ENCODE results near the gene CEP104. TPM values are rescaled to one million over a fixed set of nuclear protein-coding genes. Genes with fewer than 3 reads are reported as not detected.
A peak's percentile ranks its signal among the peaks of the same experiment; 100 is the strongest.

Gene CEP104
- total and polyA plus RNA-seq, 2 experiments from 2014 or later, result 20.5 to 32.2 TPM

DNA sequence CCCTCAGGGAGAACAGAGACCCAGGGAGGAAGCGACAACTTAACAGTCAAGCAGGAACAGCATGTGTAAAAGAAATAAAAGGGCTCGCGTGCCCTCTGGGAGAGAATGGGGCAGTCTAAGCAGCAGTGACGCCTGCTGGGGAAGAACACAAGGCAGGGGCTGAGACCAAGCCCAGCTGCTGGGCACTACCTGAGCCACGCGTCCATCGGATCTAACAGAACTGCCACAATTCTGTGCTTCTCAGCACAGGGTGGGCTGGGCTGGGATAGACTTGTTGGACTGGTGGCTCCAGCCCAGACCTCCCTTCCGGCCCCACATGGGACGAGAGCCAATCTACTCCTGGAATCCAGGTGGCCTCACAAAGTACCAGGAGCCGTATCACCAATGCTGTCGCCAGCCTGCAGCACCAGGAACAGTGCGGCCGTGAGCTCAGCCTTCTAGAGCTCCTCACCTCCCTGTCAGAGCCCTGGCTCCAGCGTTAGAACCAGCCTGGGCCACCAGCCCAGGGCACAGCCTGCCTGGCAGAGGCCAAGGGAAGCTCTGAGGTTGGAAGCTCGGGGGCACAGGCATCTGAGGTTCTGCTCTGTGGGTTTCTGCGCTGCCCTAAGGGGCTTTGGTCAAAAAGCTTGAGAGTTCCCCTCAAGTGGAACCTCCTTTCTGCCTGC is 68.1 kb downstream of the CEP104 start:
- H3K27ac Mint-ChIP-seq, result peak overlapping the region; percentile 66
- Histone ChIP-seq H3K36me3 (ENCODE audit: insufficient read depth) (peaks cover 6% of the 10 kb centered on the region), H3K27me3 (ENCODE audit: insufficient read depth) (no peaks in the 10 kb centered on the region), H3K4me3 (no peak overlapping the region), H2AFZ (no peak overlapping the region), H3K9me2 (ENCODE audit: insufficient read depth) (no peaks in the 10 kb centered on the region), H3F3A (replicated peaks; ENCODE audit: low read depth) (peaks cover 5% of the 10 kb centered on the region; the same call in 1 of the 2 replicates), H3K79me2 (replicated peaks; ENCODE audit: insufficient read depth) (peaks cover 53% of the 10 kb centered on the region), H3K27ac (ENCODE audit: low read depth) (peak overlapping the region; percentile 63; the same call in 1 of the 2 replicates), H4K20me1 (replicated peaks; ENCODE audit: insufficient read depth) (no peaks in the 10 kb centered on the region; the same call in 1 of the 2 replicates), H3K4me2 (no peak overlapping the region), H3K4me1 (ENCODE audit: insufficient read depth) (peaks cover 21% of the 10 kb centered on the region)
- H3K4me1 Mint-ChIP-seq, result peaks cover 43% of the 10 kb centered on the region
- H3K27me3 Mint-ChIP-seq (ENCODE audit: insufficient read depth, low read depth, poor library complexity), result peaks cover 24% of the 10 kb centered on the region
- H3K4me3 Mint-ChIP-seq, result no peak overlapping the region
- ATAC-seq (no peak), DNase-seq (ENCODE audit: low spot score) (no peak)
- peaks cover 63% of the 10 kb centered on the region for H3K36me3 Mint-ChIP-seq (ENCODE audit: low read depth)
- TF ChIP-seq, protein P1, sequence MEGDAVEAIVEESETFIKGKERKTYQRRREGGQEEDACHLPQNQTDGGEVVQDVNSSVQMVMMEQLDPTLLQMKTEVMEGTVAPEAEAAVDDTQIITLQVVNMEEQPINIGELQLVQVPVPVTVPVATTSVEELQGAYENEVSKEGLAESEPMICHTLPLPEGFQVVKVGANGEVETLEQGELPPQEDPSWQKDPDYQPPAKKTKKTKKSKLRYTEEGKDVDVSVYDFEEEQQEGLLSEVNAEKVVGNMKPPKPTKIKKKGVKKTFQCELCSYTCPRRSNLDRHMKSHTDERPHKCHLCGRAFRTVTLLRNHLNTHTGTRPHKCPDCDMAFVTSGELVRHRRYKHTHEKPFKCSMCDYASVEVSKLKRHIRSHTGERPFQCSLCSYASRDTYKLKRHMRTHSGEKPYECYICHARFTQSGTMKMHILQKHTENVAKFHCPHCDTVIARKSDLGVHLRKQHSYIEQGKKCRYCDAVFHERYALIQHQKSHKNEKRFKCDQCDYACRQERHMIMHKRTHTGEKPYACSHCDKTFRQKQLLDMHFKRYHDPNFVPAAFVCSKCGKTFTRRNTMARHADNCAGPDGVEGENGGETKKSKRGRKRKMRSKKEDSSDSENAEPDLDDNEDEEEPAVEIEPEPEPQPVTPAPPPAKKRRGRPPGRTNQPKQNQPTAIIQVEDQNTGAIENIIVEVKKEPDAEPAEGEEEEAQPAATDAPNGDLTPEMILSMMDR (conservative IDR thresholded peaks at IDR 0.05; ENCODE audit: low read depth in 2 of 2), result no peak
- TF ChIP-seq EZH2 (IDR thresholded peaks at IDR 0.05; ENCODE audit: low read depth, unreplicated experiment) (no peak), ZNF114 (CRISPR knock-in tag; IDR thresholded peaks at IDR 0.05) (no peak), EZH2phosphoT487 (IDR thresholded peaks at IDR 0.05; ENCODE audit: unreplicated experiment) (no peak), NANOG (IDR thresholded peaks at IDR 0.05; ENCODE audit: borderline replicate concordance) (no peak), CREB1 (CRISPR knock-in tag; IDR thresholded peaks at IDR 0.05; ENCODE audit: low read depth) (no peak), STAT1 (IDR thresholded peaks at IDR 0.05; ENCODE audit: unreplicated experiment) (no peak), JUNB (IDR thresholded peaks at IDR 0.05; ENCODE audit: unreplicated experiment) (no peak), POLR2AphosphoS5 (IDR thresholded peaks at IDR 0.05; ENCODE audit: low read depth) (no peak)
- TF ChIP-seq, protein P2, sequence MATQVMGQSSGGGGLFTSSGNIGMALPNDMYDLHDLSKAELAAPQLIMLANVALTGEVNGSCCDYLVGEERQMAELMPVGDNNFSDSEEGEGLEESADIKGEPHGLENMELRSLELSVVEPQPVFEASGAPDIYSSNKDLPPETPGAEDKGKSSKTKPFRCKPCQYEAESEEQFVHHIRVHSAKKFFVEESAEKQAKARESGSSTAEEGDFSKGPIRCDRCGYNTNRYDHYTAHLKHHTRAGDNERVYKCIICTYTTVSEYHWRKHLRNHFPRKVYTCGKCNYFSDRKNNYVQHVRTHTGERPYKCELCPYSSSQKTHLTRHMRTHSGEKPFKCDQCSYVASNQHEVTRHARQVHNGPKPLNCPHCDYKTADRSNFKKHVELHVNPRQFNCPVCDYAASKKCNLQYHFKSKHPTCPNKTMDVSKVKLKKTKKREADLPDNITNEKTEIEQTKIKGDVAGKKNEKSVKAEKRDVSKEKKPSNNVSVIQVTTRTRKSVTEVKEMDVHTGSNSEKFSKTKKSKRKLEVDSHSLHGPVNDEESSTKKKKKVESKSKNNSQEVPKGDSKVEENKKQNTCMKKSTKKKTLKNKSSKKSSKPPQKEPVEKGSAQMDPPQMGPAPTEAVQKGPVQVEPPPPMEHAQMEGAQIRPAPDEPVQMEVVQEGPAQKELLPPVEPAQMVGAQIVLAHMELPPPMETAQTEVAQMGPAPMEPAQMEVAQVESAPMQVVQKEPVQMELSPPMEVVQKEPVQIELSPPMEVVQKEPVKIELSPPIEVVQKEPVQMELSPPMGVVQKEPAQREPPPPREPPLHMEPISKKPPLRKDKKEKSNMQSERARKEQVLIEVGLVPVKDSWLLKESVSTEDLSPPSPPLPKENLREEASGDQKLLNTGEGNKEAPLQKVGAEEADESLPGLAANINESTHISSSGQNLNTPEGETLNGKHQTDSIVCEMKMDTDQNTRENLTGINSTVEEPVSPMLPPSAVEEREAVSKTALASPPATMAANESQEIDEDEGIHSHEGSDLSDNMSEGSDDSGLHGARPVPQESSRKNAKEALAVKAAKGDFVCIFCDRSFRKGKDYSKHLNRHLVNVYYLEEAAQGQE (IDR thresholded peaks at IDR 0.05; ENCODE audit: unreplicated experiment), result no peak
- TF ChIP-seq, protein P3, sequence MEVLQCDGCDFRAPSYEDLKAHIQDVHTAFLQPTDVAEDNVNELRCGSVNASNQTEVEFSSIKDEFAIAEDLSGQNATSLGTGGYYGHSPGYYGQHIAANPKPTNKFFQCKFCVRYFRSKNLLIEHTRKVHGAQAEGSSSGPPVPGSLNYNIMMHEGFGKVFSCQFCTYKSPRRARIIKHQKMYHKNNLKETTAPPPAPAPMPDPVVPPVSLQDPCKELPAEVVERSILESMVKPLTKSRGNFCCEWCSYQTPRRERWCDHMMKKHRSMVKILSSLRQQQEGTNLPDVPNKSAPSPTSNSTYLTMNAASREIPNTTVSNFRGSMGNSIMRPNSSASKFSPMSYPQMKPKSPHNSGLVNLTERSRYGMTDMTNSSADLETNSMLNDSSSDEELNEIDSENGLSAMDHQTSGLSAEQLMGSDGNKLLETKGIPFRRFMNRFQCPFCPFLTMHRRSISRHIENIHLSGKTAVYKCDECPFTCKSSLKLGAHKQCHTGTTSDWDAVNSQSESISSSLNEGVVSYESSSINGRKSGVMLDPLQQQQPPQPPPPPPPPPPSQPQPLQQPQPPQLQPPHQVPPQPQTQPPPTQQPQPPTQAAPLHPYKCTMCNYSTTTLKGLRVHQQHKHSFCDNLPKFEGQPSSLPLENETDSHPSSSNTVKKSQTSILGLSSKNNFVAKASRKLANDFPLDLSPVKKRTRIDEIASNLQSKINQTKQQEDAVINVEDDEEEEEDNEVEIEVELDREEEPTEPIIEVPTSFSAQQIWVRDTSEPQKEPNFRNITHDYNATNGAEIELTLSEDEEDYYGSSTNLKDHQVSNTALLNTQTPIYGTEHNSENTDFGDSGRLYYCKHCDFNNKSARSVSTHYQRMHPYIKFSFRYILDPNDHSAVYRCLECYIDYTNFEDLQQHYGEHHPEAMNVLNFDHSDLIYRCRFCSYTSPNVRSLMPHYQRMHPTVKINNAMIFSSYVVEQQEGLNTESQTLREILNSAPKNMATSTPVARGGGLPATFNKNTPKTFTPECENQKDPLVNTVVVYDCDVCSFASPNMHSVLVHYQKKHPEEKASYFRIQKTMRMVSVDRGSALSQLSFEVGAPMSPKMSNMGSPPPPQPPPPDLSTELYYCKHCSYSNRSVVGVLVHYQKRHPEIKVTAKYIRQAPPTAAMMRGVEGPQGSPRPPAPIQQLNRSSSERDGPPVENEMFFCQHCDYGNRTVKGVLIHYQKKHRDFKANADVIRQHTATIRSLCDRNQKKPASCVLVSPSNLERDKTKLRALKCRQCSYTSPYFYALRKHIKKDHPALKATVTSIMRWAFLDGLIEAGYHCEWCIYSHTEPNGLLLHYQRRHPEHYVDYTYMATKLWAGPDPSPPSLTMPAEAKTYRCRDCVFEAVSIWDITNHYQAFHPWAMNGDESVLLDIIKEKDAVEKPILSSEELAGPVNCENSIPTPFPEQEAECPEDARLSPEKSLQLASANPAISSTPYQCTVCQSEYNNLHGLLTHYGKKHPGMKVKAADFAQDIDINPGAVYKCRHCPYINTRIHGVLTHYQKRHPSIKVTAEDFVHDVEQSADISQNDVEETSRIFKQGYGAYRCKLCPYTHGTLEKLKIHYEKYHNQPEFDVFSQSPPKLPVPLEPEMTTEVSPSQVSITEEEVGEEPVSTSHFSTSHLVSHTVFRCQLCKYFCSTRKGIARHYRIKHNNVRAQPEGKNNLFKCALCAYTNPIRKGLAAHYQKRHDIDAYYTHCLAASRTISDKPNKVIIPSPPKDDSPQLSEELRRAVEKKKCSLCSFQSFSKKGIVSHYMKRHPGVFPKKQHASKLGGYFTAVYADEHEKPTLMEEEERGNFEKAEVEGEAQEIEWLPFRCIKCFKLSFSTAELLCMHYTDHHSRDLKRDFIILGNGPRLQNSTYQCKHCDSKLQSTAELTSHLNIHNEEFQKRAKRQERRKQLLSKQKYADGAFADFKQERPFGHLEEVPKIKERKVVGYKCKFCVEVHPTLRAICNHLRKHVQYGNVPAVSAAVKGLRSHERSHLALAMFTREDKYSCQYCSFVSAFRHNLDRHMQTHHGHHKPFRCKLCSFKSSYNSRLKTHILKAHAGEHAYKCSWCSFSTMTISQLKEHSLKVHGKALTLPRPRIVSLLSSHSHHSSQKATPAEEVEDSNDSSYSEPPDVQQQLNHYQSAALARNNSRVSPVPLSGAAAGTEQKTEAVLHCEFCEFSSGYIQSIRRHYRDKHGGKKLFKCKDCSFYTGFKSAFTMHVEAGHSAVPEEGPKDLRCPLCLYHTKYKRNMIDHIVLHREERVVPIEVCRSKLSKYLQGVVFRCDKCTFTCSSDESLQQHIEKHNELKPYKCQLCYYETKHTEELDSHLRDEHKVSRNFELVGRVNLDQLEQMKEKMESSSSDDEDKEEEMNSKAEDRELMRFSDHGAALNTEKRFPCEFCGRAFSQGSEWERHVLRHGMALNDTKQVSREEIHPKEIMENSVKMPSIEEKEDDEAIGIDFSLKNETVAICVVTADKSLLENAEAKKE (CRISPR knock-in tag; IDR thresholded peaks at IDR 0.05), result no peak
- no peaks in the 10 kb centered on the region for H3K9me3 Mint-ChIP-seq

Data from GM23338 (cell line).